ENCODE data around the gene SLC47A2. TPM values are rescaled to one million over a fixed set of nuclear protein-coding genes. Genes with fewer than 3 reads are reported as not detected.
"Not testable (repeated sequence)": the region's sequence is repeated elsewhere in the genome, so short reads cannot be mapped to it uniquely, and the experiment has no call there.

Gene SLC47A2
- total and polyA plus RNA-seq, 2 experiments from 2014 or later = not detected

DNA sequence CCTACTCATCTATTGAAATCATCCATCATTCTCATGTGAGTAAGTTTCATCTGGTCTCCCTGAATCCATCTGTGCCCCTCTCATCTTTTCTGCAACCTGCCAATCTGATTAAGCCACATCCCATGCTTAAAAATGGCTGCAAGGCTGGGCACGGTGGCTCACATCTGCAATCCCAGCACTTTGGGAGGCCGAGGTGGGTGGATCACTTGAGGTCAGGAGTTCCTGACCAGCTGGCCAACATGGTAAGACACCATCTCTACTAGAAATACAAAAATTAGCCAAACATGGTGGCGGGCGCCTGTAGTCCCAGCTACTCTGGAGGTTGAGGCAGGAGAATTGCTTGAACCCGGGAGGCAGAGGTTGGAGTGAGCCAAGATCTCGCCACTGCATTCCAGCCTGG lies 47.6 kb upstream of the SLC47A2 start:
- H2AFZ ChIP-seq; H3K79me2 ChIP-seq (replicated peaks; ENCODE audit: insufficient read depth); H3K36me3 ChIP-seq (ENCODE audit: insufficient read depth); H3F3A ChIP-seq (replicated peaks; ENCODE audit: low read depth); H3K4me1 Mint-ChIP-seq; H3K4me1 ChIP-seq (ENCODE audit: insufficient read depth); H3K4me3 ChIP-seq; H3K9me2 ChIP-seq (ENCODE audit: insufficient read depth); H3K27me3 Mint-ChIP-seq (ENCODE audit: insufficient read depth, low read depth, poor library complexity); H3K36me3 Mint-ChIP-seq (ENCODE audit: low read depth); H3K4me3 Mint-ChIP-seq; H3K9me3 Mint-ChIP-seq; ATAC-seq; H3K27ac ChIP-seq (ENCODE audit: low read depth); H4K20me1 ChIP-seq (replicated peaks; ENCODE audit: insufficient read depth); H3K27ac Mint-ChIP-seq; H3K27me3 ChIP-seq (ENCODE audit: insufficient read depth); DNase-seq (ENCODE audit: low spot score); H3K4me2 ChIP-seq: not testable (repeated sequence)

DNA sequence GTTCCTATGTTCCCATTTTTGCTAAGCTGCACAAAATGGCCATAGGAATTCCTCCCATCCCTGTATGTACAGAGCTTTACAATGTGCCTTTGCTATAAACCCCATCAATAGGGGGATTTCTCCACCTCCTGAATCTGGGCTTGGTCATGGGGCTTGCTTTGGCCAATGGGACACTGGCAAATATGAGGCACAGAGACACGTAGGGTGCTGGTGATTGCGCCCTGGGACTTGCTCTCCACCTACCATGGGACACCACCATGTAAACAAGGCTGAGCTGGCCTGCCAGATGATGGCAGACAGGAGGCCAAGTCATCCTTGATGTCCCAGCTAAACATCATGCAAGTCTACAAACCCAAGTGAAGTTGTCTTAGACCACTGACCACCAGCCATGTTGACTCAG lies 47.0 kb upstream of the SLC47A2 start:
- TF ChIP-seq, protein P1, sequence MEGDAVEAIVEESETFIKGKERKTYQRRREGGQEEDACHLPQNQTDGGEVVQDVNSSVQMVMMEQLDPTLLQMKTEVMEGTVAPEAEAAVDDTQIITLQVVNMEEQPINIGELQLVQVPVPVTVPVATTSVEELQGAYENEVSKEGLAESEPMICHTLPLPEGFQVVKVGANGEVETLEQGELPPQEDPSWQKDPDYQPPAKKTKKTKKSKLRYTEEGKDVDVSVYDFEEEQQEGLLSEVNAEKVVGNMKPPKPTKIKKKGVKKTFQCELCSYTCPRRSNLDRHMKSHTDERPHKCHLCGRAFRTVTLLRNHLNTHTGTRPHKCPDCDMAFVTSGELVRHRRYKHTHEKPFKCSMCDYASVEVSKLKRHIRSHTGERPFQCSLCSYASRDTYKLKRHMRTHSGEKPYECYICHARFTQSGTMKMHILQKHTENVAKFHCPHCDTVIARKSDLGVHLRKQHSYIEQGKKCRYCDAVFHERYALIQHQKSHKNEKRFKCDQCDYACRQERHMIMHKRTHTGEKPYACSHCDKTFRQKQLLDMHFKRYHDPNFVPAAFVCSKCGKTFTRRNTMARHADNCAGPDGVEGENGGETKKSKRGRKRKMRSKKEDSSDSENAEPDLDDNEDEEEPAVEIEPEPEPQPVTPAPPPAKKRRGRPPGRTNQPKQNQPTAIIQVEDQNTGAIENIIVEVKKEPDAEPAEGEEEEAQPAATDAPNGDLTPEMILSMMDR (conservative IDR thresholded peaks at IDR 0.05; ENCODE audit: low read depth in 2 of 2) = no peak
- TF ChIP-seq ZNF331 (CRISPR knock-in tag; IDR thresholded peaks at IDR 0.05; ENCODE audit: low read depth) = no peak
- no peaks in the 10 kb centered on the region for H3K9me2 ChIP-seq (ENCODE audit: insufficient read depth)
- H3K27me3 ChIP-seq (ENCODE audit: insufficient read depth) = no peaks in the 10 kb centered on the region
- H3K27ac ChIP-seq (ENCODE audit: low read depth) = no peak overlapping the region
- Mint-ChIP-seq H3K27ac (no peak overlapping the region), H3K9me3 (no peaks in the 10 kb centered on the region; the same call in 2 of the 3 replicates), H3K36me3 (ENCODE audit: low read depth) (no peaks in the 10 kb centered on the region), H3K27me3 (ENCODE audit: insufficient read depth, low read depth, poor library complexity) (peaks cover 5% of the 10 kb centered on the region), H3K4me3 (no peak overlapping the region), H3K4me1 (no peaks in the 10 kb centered on the region; the same call in 2 of the 3 replicates)
- H4K20me1 ChIP-seq (replicated peaks; ENCODE audit: insufficient read depth) = no peaks in the 10 kb centered on the region
- H3K4me1 ChIP-seq (ENCODE audit: insufficient read depth) = no peaks in the 10 kb centered on the region
- DNase-seq (ENCODE audit: low spot score) (no peak), ATAC-seq (no peak)
- H3K36me3 ChIP-seq (ENCODE audit: insufficient read depth) = no peaks in the 10 kb centered on the region
- H3K4me2 ChIP-seq = no peak overlapping the region
- H2AFZ ChIP-seq = no peak overlapping the region
- H3F3A ChIP-seq (replicated peaks; ENCODE audit: low read depth) = no peaks in the 10 kb centered on the region
- H3K79me2 ChIP-seq (replicated peaks; ENCODE audit: insufficient read depth) = no peaks in the 10 kb centered on the region
- H3K4me3 ChIP-seq = no peak overlapping the region

DNA sequence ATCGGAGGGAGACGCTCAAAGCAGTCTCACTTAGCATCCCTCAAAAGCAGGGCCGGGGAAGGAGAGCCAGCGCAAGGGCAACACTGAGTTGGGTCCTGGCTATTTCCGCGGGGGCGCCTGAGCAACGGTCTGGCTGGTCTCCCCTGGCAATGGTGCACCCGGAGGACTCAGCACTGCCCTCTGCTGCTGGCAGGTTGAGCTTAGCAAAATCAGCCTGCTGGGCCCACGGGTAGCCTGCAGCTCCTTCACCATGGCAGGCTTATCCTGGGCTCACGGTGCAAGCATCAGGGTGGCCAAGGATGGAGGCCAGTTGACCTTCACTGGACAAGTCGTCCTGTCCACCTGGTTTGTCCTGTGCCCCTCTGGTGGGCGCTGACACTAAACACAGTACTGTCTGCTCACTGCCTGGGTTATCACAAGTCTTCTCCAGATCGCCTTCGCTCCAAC lies 46.2 kb upstream of the SLC47A2 start:
- DNase-seq (ENCODE audit: low spot score) = peak; percentile 92
- H3K4me3 Mint-ChIP-seq = no peak overlapping the region

More for the DNA sequence above, 46.2 kb upstream of the SLC47A2 start:
- TF ChIP-seq, protein P1 (conservative IDR thresholded peaks at IDR 0.05; ENCODE audit: low read depth in 2 of 2) = peak; percentile 64 to 90
- TF ChIP-seq ZNF114 (CRISPR knock-in tag; IDR thresholded peaks at IDR 0.05) = no peak
- ATAC-seq = peak; percentile 85
- H3K27ac ChIP-seq (ENCODE audit: low read depth) = no peak overlapping the region
- H2AFZ ChIP-seq = peak overlapping the region; percentile 89; the same call in 1 of the 2 replicates
- no peaks in the 10 kb centered on the region for H3K27me3 ChIP-seq (ENCODE audit: insufficient read depth)
- Mint-ChIP-seq H3K27ac (no peak overlapping the region), H3K9me3 (no peaks in the 10 kb centered on the region; the same call in 2 of the 3 replicates), H3K36me3 (ENCODE audit: low read depth) (no peaks in the 10 kb centered on the region), H3K27me3 (ENCODE audit: insufficient read depth, low read depth, poor library complexity) (peaks cover 5% of the 10 kb centered on the region), H3K4me1 (no peaks in the 10 kb centered on the region; the same call in 2 of the 3 replicates)
- no peaks in the 10 kb centered on the region for H3K79me2 ChIP-seq (replicated peaks; ENCODE audit: insufficient read depth)
- no peak overlapping the region for H3K4me3 ChIP-seq
- H4K20me1 ChIP-seq (replicated peaks; ENCODE audit: insufficient read depth) = no peaks in the 10 kb centered on the region
- H3K4me2 ChIP-seq = no peak overlapping the region
- no peaks in the 10 kb centered on the region for H3K36me3 ChIP-seq (ENCODE audit: insufficient read depth)
- H3K4me1 ChIP-seq (ENCODE audit: insufficient read depth) = no peaks in the 10 kb centered on the region
- H3K9me2 ChIP-seq (ENCODE audit: insufficient read depth) = no peaks in the 10 kb centered on the region
- H3F3A ChIP-seq (replicated peaks; ENCODE audit: low read depth) = no peaks in the 10 kb centered on the region
